GM13977 (cell line): ENCODE data around the gene VDR.

Experiments
- DNase-seq: peaks from one replicate; pipeline ENCODE4 v3.0.0; 2012; ENCODE audit warnings: low spot score
- CTCF ChIP-seq: IDR thresholded peaks from 2 replicates; pipeline ENCODE4 v1.5.1; 2012; ENCODE audit warnings: mild to moderate bottlenecking, control low read depth; ENCODE audit not compliant: insufficient read depth; ENCODE audit errors: extremely low read depth, missing control alignments
- in situ Hi-C: fragments of 300-500 bp; cut with MboI; formaldehyde crosslinking; loops from one replicate; pipeline ENCODE4 v1.12.0; 2022; ENCODE audit warnings: low sequenced_read_pairs, low pct_unique_long_range_greater_than_20kb, mixed read lengths, inconsistent platforms; ENCODE audit not compliant: unreplicated experiment

Gene VDR

GRCh38 chr12:47822401-47822800 is 82.4 kb downstream of the VDR start:
- no peak for TF ChIP-seq CTCF
- DNase-seq, result no peak
- in situ Hi-C loops, result no loop called here

- TF ChIP-seq CTCF, result no peak
- in situ Hi-C loops, result no loop called here
- no peak for DNase-seq
These were observed 83.5 kb downstream of the VDR start for GRCh38 chr12:47821346-47821706.

GRCh38 chr12:47820631-47821345 is 84.0 kb downstream of the VDR start:
- TF ChIP-seq CTCF, result no peak
- in situ Hi-C loops, result no loop called here
- no peak for DNase-seq

GRCh38 chr12:47819896-47820630 is 84.7 kb downstream of the VDR start, which contains the start of gene HDAC7:
Gene HDAC7, minus strand, starts transcription at chr12:47819903. Its CDS starts 118 bp downstream, at chr12:47819785.
- peak; percentile 92 for DNase-seq
- in situ Hi-C loops, result no loop called here
- peak; percentile 27 for TF ChIP-seq CTCF

DNA sequence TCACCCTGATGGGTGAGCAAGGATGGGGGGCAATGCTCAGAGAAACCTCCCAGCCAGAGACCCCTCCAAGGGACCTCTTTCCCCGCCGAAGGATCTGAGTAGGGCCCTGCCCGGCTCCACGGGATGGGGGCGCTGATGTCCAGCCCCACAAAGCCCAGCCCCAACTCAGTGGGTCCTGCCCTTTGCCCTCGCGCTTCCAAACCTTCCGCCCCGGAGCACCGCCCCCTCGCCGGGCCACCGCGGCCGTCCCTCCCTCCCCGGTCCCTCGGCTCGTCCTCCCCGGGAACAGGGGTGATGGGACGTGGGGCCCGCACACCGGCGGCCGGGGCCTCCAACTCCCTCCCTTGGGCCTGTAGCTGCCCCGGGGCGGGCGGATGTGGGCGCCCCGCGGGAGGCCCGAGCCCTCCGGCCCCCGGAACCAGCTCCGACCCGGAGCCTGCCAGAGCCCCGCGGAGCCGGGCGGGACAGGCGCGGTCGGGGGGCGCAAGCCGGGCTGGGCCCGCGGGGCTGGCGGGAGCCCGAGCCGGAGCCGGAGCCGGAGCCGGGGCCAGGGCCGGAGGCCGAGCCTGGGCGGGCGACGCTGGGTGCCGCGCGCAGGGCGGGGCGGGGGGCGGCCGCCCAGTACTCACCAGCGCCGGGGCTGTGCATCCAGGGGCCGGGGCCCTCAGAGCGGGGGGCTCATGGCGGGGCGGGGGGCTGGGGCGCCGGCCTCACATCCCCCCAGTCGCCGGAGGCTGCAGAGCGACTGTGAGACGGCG is 85.5 kb downstream of the VDR start:
- TF ChIP-seq CTCF, result peak; percentile 62

GRCh38 chr12:47818467-47819137 is 86.2 kb downstream of the VDR start:
- DNase-seq, result peak; percentile 60
- in situ Hi-C loops, result no loop called here
- no peak for TF ChIP-seq CTCF

More for the DNA sequence above, 85.5 kb downstream of the VDR start:
- peak; percentile 76 for DNase-seq
- in situ Hi-C loops, result no loop called here
